Measurements from ENCODE around the gene HOXC13. TPM values are rescaled to one million over a fixed set of nuclear protein-coding genes. Genes with fewer than 3 reads are reported as not detected.

HOXC13 gene
- total RNA-seq, 1 donor from 2014 or later, result not detected

DNA sequence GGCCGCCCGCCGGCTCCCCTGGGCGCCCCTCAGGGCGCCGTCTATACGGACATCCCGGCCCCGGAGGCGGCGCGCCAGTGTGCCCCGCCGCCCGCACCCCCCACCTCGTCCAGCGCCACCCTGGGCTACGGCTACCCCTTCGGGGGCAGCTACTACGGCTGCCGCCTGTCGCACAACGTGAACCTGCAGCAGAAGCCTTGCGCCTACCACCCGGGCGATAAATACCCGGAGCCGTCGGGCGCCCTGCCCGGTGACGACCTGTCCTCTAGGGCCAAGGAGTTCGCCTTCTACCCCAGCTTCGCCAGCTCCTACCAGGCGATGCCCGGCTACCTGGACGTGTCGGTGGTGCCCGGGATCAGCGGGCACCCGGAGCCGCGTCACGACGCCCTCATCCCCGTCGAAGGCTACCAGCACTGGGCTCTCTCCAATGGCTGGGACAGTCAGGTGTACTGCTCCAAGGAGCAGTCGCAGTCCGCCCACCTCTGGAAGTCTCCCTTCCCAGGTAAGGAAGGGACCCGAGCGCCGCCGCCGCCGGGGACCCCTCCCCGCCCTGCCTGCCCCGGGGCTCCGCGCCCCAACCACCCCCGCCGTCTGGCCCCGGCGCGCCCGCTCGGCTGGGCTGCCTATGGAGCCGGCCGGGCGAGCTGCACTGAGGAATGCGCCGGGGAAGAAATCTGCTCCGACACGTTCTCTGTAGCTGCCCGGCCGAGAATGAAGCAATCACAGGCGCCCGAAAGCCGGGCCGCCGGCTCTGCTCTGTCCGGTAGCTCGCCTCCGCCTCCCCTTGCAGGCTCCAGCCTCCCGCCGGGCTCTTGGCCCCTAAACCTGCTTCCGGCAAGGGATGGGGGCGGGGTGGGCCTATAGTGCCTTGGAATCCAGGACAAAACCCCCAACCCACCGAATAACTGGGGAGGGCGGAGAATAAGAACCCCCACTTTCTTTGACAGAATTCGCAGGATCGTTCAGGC lies 794 bp downstream of the HOXC13 start:
- no peak for DNase-seq

DNA sequence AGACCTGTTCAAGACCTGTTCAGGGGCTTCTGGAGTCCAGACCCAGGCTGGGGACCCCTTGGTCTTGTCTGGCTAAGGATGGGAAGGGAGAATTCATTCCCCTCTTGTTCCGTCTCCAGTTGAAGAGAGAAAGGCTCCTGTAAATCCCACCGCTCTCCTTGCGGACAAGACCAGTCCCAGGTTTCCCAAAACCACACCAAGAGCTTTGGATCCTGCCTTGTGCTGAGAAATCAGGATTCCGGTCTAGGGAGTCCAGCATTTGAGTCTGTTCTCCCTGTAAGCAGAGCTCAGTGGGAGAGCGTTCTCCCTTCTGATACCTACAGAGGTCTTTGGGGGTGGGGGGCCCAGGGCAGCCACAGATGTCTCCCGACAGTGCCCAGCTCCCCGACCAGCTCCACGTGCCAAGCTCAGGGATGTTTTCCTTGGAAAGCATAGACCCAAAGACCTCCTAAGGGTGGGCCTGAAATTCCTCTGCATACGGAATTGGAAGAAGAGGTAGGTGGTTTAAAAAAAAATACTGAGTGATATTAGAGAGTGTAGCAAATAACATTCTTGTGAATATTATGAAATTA lies 1.9 kb downstream of the HOXC13 start:
- no peak for DNase-seq

DNA sequence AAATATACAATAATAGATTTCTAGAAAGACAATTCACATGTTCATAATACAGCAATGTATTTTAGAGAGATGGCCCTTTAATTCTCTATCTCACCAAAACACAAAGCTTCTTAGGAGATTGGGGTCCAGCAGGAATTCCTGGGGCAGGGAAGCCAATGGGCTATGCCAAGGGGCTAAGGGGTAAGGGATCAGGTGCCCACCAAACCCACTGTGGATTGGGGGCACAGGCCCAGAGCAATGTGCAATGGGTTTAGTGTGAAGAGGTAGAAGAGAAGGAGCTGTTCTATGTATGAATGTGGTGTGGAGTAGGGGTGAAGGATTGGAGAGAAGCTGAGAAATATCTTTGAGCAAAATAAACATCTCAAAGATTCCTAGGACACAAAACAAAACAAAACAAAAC lies 2.6 kb downstream of the HOXC13 start:
- DNase-seq, result no peak

DNA sequence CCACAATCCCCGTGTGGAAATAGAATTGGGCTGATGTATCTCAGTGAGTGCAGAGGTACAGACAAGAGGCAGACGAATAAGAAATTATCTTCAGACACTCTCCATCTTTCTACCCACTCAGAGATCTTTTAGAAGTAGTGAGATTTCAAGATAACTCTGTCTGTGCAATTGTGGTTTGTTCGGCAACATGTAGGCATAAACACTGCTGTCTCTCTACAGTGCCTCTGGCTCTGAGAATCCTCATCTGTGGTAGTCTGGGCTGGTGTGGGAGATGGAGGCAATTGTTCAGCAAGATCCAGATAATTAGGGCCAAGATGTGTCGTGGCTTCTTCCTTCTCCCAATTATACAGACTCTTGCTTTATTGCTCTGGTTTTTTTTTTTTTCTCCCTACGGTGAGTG lies 3.1 kb downstream of the HOXC13 start:
- DNase-seq, result no peak

DNA sequence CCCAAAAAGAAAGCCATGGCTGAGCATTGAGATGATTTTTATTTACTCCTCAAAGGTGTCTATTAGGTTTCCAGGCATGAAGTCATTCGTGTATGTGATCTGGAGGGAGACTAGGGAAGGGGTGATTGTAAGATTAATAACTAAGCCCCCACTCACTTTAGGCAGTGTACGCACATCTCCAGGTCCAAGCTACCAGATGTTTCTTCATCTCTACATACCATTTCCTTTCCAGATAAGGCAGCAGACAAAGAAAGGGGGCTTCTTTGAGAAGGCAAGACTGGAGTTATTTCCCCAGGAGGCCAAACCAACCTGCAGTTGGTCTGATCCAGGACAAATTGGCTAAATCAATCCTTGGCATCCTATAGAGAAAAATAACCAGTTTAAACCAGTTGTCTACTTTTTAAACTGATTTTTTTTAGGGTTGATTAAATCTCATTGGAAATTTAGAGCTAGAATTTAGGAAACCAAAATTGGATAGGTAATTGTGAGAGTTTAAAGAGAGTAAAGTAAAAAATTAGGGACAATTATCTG lies 3.9 kb downstream of the HOXC13 start:
- no peak for DNase-seq

DNA sequence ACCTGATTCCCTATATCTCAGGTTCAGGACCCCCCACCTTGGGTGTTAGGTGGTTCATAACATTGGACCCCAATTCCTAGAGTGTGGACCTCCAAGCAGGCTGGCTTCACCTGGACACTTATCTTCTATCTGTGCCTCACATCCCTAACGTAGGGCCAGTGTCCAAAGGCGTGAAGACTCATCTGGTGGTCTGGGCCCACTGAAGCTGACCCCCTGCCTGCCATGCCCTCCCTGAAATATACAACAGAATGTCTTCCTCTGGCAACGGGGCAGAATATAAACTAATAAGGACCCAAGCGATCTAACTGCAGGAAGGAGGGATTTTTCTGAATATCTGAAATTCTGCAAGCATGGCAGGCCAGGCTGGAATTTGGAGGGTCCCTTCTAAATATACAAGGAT lies 5.6 kb downstream of the HOXC13 start:
- no peak for DNase-seq

DNA sequence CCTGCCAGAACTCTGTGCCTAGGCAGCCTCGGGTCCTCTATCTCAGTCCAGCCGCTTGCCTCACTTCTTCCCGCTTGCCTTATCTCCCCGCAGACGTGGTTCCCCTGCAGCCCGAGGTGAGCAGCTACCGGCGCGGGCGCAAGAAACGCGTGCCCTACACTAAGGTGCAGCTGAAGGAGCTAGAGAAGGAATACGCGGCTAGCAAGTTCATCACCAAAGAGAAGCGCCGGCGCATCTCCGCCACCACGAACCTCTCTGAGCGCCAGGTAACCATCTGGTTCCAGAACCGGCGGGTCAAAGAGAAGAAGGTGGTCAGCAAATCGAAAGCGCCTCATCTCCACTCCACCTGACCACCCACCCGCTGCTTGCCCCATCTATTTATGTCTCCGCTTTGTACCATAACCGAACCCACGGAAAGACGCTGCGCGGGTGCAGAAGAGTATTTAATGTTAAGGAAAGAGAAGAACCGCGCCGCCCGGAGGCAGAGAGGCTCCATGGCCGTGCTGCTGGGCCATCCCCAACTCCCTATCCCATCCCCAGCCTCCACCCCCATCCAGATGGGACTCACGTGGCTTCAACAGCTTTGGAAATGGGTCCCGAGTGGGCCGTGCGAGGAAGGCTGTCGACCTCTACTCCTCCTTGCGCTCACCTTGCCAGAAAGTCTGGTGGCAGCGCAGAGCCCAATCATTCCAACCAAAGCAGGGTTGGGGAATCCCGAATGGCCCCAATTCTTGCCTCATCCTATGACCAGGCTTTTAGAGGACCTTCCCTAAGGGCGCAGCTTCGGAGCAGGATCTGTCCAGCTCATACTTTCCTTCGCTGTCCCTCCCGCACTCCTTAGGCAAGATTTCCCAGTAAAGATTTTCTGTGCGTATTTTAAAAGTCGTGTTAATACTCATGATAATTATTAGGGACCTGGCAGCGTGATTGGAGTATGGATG lies 6.5 kb downstream of the HOXC13 start:
- no peak for DNase-seq

DNA sequence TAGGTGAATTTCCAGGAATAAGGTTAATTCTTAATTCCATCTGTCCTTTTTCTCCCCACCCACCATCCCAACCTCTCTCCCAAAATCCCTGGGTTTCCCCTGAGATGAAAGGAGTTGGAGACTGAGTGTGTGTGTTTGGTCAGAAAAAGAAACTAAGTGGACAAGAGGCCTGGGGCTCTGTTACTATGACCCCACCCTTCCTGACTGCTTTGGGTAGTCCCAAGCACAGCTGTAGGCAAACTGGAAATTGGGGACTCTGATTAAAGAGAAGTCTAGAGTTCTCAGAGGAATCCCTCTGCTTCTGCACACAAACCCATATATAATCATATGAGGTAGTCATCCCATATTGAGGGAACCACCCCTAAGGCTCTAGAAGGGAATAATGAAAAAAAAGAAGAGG lies 9.1 kb downstream of the HOXC13 start:
- DNase-seq, result no peak

DNA sequence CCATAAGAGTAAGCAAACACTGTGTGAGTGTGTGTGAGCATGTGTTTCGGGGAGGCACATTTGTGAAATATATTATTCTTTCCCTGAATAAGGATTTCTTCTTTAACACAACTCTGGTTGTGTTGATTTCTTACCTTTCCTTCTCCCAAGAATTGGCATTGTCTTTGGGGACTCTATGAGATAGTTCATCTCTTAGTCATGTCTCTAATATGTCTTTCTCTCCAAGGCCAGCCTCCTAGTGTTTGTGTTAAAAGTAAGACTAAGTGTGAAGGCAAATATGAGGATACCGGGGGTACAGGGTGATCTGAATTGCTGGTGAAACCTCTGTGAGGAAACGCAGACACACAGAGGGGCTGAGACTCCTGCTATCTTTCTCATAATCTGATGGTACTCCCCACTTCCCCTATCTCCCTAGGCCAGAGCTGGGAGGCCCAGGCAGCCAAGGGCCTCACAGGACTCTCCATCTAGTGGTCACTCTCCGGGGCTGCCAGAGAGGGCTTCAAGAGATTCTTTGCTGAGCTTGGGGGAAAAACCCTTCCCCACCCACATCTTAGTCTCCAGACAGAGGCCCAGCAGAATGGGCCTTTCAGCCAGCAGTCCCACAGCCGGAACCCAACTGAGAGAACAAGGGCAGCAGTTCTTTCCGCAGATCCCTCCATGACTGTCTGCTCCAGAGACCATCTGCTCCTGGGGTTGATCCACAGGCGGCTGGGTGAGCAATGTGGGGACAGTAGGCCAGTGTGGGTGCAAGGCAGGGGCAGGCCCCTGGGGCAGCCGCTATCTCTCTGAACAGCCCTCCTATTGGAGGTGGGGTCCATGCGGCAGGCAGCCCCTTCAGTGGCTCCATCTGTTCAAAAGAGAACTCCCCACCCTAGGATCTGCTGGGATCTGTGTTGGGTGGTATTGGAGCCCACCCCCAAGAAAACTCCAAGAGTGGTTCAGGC lies 10.3 kb downstream of the HOXC13 start:
- DNase-seq, result no peak

DNA sequence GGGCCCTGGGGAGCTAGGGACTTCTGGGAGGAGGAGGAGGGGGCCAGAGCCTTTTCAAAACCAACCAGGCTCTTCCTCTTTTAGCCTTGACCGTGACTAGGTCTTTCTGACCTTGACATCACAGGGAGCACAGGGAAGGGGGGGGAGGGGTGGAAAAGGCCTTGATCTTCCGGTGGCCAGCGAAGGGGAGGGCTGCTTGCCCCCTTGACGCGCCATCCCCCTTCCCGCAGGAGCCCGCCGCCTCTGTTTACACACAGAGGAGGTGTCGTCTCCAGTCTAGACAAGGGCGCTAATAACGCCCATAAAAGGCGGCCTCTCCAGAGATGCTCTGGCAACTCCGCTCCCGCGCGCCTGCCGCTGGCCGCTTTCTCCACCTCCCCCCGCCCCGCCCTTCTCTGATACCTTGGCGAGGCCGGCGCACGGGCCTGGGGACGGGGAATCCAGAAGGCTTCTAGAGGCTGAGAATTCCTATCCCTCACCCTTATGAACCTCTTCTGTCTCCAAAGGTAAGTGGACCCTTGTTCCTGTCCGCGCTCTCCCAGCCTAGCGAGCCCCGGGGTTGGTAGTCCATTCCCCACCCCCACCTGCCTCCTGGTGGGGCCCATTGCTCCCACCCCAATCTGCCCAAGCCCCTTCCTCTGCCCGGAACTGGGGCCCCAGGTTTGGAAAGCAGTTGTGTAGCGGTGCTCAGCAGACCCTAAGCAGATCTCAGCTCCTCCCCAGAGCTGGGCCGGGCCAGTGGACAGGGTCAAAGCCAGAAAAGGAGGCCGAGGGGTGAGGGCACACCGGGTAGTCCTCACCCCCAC lies 11.2 kb downstream of the HOXC13 start:
- no peak for DNase-seq

DNA sequence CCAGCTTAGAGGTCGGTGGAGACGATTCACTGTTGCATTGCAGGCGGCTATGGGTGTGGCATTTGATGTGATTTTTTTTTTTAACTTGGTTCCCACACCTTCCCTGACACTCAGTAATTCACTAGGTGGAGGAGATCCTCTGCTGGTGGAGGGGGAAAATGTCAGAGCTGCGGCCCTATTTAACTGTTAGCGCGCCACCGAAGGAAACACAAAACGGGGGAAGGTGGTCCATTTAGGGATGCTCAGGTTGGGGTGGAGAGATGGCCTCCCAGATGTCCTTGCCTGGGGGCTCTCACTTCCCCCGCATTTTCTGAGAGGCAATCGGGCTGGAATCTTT lies 11.8 kb downstream of the HOXC13 start:
- DNase-seq, result no peak

DNA sequence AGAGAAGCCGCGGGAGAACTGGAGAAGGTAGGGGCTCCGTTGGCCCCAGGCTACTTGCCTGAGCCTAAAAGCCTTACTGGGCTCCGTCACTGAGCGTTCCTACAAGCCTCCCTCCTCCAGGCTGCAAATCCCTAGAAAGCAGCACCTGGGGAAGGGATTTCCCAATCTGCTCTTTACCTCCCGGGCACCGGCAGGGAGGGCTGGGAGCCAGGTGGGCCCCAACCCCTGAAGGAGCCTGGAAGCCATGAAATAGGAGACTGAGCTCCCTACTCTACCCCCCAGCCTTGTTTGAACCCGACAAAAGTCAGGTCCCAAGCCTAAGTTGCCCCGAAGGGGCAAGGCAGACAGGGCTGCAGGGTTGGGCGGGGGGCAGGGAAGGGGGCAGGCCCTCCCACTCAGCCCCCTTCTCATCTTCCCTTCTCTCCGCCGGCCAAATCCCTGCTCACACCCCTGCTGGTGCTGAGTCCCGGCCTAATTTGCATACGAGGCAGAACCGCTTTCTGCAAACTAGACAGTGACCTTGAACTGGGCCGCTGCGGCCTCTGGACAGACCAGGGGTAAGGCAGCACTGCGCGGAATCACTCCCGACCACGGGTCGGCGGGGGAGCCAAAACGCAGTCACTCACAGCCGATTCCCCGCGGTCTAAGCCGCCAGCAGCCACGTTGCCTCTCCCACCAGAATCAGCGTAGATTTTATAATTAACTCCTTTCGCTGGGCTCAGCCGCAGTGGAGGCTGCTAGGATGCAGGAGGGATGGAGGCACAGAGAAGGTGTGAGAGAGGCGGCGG lies 12.4 kb downstream of the HOXC13 start:
- no peak for DNase-seq

DNA sequence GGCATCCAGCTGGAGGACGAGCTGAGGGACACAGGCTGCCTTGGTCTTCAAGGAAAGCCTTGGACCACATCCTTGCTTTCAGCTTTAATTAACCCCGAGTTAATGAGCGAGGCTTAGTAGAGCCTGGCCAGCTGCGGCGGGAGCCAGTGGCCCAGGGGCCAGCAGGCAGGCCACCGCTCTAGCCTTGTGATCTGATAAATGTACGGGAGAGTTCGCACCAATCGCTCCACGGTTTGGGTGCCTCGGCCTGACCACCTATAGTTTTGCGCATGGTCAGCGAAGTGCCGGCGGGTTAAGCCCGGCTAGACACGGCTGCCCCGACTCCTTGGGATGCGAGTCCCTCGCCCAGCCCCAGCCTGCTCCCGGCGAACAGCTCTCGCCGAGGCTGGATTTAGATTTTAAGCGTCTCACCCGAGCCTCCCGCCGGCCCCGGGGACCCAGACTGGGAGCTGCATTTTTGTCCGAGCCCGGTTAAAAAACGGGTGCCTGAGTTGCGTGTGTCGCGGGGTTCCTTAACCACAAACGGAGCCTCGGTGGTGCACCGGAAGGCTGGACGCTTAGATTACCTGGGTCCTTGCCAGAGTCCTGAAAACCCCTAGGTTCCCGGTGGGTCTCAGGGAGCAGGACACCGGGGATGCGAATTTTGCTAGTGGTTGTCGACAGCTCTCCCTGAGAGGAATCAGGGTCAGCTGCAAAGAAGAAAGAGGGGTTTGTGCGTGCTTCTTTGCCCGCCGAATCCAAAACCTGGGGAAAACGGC lies 13.1 kb downstream of the HOXC13 start:
- no peak for DNase-seq

DNA sequence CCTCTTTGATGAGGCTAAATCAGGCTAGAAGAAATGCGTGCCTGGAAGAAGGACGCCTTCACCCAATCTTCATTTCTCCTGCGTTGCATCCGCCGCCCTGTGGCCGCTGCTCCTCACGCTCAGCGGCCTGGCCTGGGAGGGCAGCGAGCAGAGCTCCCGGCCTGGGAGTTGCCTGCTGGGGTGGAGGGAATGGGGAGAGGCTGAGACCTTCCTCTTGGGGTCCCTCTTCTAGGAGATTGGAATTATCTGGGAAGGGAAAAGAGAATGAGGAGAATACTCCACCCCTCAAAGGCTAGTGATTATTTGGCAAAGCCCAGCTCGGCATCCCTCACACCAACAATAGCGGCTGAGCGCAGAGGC lies 13.7 kb downstream of the HOXC13 start:
- no peak for DNase-seq

DNA sequence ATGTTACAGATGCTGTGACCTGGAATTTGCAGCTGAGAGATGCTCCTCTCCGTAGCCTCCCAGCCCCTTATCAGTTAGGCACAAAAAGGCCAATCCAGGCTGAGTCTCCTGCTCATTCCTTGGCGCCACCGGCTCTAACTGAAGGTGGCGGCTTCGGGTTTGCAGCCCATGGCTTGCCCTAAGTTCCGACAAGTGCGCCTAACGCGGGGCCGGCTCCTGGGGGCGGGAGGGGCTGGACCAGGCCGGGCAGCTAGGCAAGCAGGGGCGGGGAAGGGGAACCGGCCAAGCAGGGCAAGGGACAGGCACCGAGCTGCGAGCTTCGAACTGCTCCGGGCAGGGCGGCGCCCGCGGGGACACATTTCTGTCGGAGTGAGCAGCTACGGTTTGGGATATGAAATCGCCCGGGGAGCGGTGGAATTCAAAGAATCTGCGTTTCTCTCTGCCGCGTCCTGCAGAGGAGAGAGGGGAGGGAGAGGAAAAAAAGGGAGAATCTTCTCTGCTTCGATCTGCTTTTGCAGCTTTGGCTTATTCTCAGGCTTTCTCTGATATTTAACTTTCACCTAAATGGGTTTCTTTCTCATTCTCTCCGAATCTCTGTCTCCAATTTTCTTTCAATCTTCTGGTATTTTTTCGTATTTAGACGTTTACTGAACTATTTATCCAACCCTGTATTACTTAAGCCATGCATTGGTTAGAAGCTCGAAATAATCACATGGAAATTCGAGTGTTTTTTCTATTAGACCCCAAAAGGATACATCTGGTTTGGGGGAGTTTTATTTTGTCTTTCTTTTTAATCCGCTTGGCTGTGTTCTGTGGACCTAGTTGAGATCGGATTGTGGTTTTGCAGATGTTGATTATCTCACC lies 14.5 kb downstream of the HOXC13 start:
- DNase-seq, result no peak

DNA sequence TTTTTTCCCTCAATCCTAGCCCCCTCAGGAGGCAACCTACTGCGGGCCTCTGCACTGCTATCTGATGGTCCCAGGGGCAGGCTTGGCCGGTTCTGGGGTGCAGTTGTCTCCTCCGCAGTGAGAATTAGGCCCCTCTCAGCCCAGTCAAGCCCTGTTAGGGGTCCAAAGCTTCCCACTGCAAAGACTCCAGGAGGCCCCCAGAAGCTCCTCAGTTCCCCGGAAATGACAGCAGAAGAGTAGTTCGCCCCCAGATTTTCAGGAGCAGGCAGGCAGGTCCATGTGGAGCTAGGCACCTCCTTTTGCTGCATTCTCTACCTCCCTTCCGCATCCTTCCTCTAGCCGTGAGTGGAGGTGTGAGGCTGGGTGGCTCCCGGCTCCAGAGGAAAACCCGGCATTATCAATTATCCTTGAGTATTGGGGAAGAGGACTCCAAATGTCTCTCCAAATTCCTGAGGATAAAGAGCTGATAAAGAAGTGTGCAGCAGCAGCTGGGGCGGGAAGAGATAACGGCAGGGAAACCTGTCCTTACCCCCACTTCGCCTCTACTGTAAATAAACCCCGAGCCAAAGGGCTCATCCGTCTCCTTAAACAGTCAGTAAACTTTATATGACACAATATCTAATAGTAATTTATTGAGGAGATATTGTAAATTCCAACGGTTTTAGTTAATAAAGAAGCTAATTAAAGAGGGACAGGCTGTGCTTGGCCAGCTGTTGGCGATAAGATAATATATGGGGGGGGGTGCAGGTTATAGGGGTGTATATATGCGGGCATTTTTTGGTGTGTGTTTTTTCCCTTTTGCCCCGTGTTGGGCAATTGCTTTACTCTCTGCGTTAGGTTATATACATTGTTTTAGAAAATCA lies 15.4 kb downstream of the HOXC13 start:
- DNase-seq, result no peak

DNA sequence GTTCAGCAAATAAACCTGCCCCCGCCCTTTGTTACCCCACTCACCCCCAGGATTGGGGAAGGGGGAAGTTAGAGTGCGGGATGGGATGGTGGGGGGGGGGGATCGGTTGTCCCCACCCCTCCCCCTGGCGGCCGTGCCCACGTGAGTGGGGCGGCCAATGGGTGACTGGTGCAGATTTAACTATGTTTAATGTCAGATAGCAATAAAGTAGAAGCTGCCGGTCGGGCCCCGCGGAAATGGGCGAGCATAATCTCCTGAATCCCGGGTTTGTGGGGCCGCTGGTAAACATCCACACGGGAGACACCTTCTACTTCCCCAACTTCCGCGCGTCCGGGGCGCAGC lies 16.0 kb downstream of the HOXC13 start, which contains the start of gene HOXC12:
HOXC12 (plus strand) TSS at position 210 of the 342 bp plus-strand sequence; CDS start at position 237, 27 bp downstream.
- no peak for DNase-seq

Data from tongue (tissue), 2 donors.